ENCODE results near the gene FGF21.

GRCh38 chr19:48714759-48715675, 40.3 kb upstream of the FGF21 start:
- TF ChIP-seq, protein P1, sequence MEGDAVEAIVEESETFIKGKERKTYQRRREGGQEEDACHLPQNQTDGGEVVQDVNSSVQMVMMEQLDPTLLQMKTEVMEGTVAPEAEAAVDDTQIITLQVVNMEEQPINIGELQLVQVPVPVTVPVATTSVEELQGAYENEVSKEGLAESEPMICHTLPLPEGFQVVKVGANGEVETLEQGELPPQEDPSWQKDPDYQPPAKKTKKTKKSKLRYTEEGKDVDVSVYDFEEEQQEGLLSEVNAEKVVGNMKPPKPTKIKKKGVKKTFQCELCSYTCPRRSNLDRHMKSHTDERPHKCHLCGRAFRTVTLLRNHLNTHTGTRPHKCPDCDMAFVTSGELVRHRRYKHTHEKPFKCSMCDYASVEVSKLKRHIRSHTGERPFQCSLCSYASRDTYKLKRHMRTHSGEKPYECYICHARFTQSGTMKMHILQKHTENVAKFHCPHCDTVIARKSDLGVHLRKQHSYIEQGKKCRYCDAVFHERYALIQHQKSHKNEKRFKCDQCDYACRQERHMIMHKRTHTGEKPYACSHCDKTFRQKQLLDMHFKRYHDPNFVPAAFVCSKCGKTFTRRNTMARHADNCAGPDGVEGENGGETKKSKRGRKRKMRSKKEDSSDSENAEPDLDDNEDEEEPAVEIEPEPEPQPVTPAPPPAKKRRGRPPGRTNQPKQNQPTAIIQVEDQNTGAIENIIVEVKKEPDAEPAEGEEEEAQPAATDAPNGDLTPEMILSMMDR (IDR thresholded peaks at IDR 0.05): no peak
- TF ChIP-seq EP300 (IDR thresholded peaks at IDR 0.05): no peak

Measured in esophagus muscularis mucosa (tissue), 3 donors.